ENCODE measurements around the gene ZDHHC22. TPM values are rescaled to one million over a fixed set of nuclear protein-coding genes. Genes with fewer than 3 reads are reported as not detected.

Gene ZDHHC22, protein sequence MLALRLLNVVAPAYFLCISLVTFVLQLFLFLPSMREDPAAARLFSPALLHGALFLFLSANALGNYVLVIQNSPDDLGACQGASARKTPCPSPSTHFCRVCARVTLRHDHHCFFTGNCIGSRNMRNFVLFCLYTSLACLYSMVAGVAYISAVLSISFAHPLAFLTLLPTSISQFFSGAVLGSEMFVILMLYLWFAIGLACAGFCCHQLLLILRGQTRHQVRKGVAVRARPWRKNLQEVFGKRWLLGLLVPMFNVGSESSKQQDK
- total RNA-seq = under 1 TPM in 2 of 4 donors, not detected in 2; 0.12 to 0.40 TPM

GRCh38 chr14:77141214-77142004, at the start of gene ZDHHC22:
TSS of gene ZDHHC22 (minus strand) at chr14:77141791. CDS start at chr14:77139738, 2,053 bp downstream.
- TF ChIP-seq, protein P1, sequence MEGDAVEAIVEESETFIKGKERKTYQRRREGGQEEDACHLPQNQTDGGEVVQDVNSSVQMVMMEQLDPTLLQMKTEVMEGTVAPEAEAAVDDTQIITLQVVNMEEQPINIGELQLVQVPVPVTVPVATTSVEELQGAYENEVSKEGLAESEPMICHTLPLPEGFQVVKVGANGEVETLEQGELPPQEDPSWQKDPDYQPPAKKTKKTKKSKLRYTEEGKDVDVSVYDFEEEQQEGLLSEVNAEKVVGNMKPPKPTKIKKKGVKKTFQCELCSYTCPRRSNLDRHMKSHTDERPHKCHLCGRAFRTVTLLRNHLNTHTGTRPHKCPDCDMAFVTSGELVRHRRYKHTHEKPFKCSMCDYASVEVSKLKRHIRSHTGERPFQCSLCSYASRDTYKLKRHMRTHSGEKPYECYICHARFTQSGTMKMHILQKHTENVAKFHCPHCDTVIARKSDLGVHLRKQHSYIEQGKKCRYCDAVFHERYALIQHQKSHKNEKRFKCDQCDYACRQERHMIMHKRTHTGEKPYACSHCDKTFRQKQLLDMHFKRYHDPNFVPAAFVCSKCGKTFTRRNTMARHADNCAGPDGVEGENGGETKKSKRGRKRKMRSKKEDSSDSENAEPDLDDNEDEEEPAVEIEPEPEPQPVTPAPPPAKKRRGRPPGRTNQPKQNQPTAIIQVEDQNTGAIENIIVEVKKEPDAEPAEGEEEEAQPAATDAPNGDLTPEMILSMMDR (IDR thresholded peaks at IDR 0.05) = peak in 2 of 4 experiments; percentile 12 to 46
- TF ChIP-seq POLR2A (IDR thresholded peaks at IDR 0.05) = no peak
- no peak for ATAC-seq
- WGBS, 2 donors (ENCODE audit: low coverage in 1 of 2) = no CpG with 5 or more reads among the region's 77 CpGs
- Histone ChIP-seq H3K4me3 (peak within 1 kb of the TSS in 1 of 2 donors; percentile 47), H3K27ac (no peak within 1 kb of the TSS), H3K9me3 (no peaks in the 10 kb centered on the region), H3K4me1 (peaks cover 0 to 31% (median 14%) of the 10 kb centered on the region in 3 donors), H3K27me3 (peaks cover 100% of the 10 kb centered on the region), H3K36me3 (no peaks in the 10 kb centered on the region)

DNA sequence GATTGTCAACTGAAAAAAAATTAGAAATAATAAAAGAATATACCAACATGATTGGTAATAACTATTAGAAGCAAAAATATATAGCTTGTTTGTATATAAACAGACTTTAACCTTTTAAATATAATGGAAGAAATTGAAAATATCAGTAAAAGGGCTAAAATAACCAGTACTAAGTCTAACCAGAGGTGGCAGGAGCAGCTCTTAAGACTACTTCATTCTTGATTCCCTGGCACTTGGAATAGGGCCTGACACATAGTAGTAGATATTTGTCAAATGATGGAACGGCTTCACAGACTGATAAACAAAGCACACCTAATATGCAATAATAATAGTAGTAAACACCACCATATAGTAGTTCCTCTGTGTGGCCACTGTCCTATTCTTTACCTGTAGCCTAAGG, 49.4 kb upstream of the ZDHHC22 start:
- Histone ChIP-seq H3K27me3 (peaks cover 54% of the 10 kb centered on the region), H3K4me1 (no peaks in the 10 kb centered on the region), H3K36me3 (no peaks in the 10 kb centered on the region), H3K9me3 (no peaks in the 10 kb centered on the region), H3K27ac (no peak overlapping the region), H3K4me3 (no peak overlapping the region)
- 45 to 67% methylated on average over 1 of the region's 1 CpG for WGBS, 2 donors (ENCODE audit: low coverage in 1 of 2)
- no peak for TF ChIP-seq POLR2A (IDR thresholded peaks at IDR 0.05)
- TF ChIP-seq, protein P1 (IDR thresholded peaks at IDR 0.05) = no peak
- no peak for TF ChIP-seq EP300 (IDR thresholded peaks at IDR 0.05)
- TF ChIP-seq POLR2AphosphoS5 (IDR thresholded peaks at IDR 0.05) = no peak
- no peak for ATAC-seq

DNA sequence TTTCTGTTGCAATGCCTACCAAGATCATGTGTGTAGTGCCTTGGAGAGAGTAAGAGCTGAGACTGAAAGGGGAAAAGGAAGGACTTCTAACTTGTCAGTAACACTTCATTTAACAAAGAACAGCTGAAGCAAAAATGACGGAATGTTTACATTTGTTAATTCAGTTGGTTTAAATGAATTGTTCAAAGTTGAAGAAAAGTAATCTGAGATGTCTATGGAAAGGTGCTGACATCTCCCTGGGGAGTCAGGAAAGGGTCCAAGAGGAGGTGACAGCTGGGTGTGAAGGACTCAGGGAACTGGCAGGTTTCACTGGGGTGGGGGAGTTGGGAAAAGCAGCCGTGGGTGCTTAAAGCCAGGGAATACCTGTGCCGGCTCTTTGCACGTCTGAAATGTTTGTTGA, 47.9 kb upstream of the ZDHHC22 start:
- H3K27me3 ChIP-seq = peaks cover 57% of the 10 kb centered on the region
- WGBS, 2 donors (ENCODE audit: low coverage in 1 of 2) = 24 to 43% methylated on average over 4 of the region's 4 CpGs
- H3K27ac ChIP-seq = no peak overlapping the region
- H3K36me3 ChIP-seq = no peaks in the 10 kb centered on the region
- ATAC-seq = no peak
- no peak overlapping the region for H3K4me3 ChIP-seq
- no peaks in the 10 kb centered on the region for H3K4me1 ChIP-seq
- H3K9me3 ChIP-seq = no peaks in the 10 kb centered on the region
- TF ChIP-seq POLR2AphosphoS5 (IDR thresholded peaks at IDR 0.05) = no peak

DNA sequence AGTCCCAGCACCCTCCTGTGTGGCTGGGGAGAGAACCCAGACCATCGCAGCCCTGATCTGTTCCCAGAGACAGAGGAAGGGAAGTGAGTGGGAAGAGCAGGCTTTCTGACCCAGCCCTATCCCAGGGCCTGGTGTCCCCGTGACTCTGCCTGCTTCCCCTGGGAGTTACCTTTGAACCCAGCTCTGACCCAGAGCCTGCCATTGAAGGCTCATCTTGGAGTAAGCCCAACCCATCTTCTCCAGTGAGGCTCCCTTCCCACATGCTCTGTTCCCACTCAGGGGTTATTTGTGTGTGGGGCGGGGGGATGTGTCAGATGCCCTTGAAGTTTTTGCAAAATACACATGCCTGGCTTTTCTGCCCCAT, 46.0 kb upstream of the ZDHHC22 start:
- no peak overlapping the region for H3K27ac ChIP-seq
- WGBS, 2 donors (ENCODE audit: low coverage in 1 of 2) = 68 to 100% methylated on average over 1 to 2 of the region's 3 CpGs
- H3K9me3 ChIP-seq = no peaks in the 10 kb centered on the region
- H3K4me3 ChIP-seq = no peak overlapping the region
- ATAC-seq = no peak
- no peak for TF ChIP-seq EP300 (IDR thresholded peaks at IDR 0.05)
- H3K27me3 ChIP-seq = peaks cover 76% of the 10 kb centered on the region
- H3K36me3 ChIP-seq = no peaks in the 10 kb centered on the region
- H3K4me1 ChIP-seq = no peaks in the 10 kb centered on the region

- Histone ChIP-seq H3K4me1 (peaks cover 0 to 4% (median under 1%) of the 10 kb centered on the region in 3 donors), H3K27me3 (peaks cover 77% of the 10 kb centered on the region), H3K9me3 (no peaks in the 10 kb centered on the region), H3K36me3 (no peaks in the 10 kb centered on the region), H3K4me3 (no peak overlapping the region), H3K27ac (no peak overlapping the region)
- no peak for TF ChIP-seq EP300 (IDR thresholded peaks at IDR 0.05)
- no peak for TF ChIP-seq POLR2AphosphoS5 (IDR thresholded peaks at IDR 0.05)
- TF ChIP-seq POLR2A (IDR thresholded peaks at IDR 0.05) = no peak
- TF ChIP-seq, protein P1 (IDR thresholded peaks at IDR 0.05) = no peak
- no peak for ATAC-seq
- WGBS, 2 donors (ENCODE audit: low coverage in 1 of 2) = 28% methylated on average over 2 of the region's 15 CpGs; no CpG with 5 or more reads in 1 of the 2 donors
Measured at GRCh38 chr14:77186911-77187648, 45.5 kb upstream of the ZDHHC22 start.
